SKM-1 treated with dmso at 0.1 percent for 144 hours (cell line): ENCODE results near the gene ZNF644.

Experiments used
- DNase-seq: peaks from one replicate; lab custom pipeline; 2025; ENCODE audit not compliant: unreplicated experiment; lab: John Stamatoyannopoulos, UW

Gene ZNF644

DNA sequence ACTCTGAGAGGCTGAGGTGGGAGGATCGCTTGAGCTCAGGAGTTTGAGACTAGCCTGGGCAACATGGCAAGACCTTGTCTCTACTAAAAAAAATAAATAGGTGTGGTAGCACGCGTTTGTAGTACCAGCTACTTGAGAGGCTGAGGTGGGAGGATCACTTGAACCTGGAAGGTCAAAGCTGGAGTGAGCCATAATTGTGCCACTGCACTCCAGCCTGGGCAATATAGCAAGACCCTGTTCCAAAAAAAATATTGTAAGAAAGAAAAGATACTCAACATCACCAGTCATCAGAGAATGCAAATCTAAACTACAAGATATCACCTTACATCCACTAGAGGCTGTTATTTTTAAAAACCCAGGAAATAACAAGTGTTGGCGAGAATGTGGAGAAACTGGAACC is 32.5 kb downstream of the ZNF644 start:
- no peak for DNase-seq

DNA sequence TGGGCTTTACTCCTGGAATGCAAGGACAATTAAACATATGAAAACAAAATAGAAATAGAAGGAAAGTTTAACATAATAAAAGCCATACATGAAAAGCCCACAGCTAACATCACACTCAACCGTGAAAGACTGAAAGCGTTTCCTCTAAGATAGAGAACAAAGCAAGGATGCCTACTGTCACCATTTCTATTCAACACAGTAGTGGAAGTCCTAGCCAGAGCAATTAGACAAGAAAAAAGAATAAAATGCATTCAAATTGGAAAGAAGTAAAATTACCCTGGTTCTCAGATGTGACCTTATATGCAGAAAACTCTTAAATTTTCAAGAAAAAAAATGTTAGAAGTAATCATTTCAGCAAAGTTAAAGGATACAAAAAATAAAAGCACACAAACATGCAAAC is 34.0 kb downstream of the ZNF644 start:
- DNase-seq: no peak

DNA sequence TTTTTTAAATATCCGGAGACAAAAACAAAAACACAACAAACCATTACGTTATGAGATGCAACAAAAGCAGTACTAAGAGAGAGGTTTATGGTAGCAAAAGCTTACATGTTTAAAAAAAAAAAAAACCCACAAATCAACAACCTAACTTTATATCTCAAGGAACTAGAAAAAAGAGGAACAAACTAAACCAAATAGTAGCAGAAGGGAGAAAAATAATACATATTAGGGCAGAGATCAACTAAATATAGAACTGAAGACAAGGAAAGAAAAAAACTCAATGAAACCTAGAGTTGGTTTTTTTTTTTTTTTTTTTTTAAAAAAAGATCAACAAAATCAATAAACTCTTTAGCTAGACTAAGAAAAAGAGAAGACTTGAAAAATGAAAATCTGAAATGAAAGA is 34.9 kb downstream of the ZNF644 start:
- no peak for DNase-seq

DNA sequence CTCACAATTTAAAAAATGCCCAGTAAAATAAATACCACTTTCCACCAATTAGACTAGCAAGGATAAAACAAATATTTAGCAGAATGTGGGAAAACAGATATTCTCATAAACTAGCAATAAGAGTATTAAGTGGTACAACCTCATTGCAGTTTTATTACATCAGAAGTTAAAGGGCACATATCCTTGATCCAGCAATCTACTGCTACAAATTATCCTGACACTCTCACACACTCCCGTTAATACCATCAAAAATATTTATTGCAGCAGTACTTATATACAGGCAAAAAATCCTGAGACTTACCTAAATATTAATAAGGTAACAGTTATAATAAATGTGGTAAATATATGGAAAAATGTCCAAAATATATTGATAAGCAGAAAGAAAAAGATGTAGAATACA is 44.3 kb downstream of the ZNF644 start:
- DNase-seq: no peak

DNA sequence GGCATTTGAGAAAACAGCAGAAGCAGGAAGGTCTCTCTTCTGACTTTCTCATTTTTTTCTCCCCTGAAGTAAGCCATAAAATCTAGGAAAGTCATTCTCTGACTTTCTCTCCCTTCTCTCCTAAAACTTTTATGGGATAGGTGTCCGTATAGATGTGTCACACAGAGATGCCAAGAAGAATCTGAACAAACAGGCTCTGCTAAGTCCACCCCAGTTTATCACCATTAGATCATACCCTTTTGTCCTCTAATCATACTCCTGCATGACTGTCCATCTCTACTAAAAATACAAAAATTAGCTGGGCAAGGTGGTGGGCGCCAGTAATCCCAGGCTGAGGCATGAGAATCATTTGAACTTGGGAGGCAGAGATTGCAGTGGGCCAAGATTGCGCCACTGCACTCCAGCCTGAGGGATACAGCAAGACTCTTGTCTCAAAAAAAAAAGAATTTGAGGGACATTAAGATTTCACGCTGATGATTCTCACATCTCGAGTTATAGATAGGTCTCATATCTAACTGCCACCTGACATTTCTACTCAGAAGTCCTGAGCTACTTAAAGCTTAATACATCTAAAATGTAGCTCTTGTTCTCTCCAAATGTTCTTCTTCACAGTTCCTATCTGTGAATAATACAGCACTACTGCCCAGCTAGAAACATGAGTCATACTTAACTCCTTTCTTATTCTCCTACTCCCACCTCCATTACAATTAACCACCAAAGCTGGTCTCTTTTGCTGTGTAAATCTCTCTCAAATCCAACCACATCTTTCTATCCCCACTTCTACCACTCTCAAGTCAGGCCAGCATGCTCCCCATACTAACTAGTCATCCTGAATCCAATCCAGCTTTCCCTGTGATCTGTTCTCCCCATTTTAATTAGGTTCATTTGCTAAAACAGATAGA is 47.7 kb downstream of the ZNF644 start:
- no peak for DNase-seq

DNA sequence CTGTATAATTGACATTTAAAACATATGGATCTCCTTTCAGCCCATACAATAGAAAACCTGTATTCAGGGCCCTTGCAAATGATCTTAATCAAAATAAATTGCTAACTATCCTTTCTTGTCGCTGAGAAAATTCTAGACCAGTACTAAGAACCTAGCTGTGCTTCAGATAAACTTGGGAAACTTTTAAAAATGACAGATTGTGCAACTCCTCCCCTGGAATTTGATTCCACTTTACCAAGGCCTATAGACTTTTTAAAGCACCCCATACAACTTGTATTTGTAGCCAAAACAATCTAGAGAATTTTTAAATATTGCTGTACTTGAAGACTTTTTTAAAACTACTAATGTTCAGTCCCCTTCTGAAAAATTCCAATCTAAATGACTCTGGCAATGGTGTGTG is 51.6 kb downstream of the ZNF644 start:
- no peak for DNase-seq

DNA sequence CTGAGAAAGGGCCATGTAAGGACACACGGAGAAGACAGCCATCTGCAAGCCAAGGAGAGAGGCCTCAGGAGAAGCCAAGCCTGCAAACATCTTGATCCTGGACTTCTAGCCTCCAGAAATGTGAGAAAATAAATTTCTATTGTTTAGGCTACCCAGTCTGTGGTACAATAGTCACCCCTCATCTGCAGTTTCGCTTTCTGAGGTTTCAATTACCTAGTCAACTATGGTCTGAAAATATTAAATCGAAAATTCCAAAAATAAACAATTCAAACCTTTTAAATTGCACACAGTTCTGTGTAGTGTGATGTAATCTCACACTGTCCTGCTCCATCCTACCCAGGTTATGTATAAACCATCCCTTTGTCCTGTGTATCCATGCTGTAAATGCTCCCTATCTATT is 52.6 kb downstream of the ZNF644 start:
- DNase-seq: no peak

DNA sequence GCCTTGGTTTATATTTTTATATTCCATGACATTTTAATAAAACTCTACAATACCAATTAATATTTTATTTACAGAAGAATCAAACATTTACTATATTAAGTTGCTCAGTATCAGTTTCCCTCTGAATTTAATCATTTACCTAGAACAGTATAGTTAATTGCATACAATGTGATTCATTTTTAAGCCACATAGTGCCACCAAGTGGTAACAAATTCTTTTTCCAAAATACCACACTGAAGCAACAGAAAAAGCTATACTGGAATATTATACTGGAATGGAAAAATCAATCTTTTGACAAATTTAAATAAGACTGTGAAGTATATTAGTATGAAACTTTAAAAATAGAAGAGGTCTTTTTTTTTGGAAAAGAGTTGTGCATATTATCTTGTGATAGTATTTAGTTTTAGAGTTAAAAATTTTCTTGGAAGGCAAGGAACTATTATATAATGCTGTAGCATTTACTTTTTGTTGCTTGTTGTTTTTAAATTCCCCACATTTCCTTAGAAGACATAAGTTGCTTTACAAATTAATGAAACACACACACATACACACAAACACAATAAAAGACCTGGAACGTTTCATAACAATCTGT is 57.3 kb downstream of the ZNF644 start:
- peak; percentile 22 for DNase-seq

DNA sequence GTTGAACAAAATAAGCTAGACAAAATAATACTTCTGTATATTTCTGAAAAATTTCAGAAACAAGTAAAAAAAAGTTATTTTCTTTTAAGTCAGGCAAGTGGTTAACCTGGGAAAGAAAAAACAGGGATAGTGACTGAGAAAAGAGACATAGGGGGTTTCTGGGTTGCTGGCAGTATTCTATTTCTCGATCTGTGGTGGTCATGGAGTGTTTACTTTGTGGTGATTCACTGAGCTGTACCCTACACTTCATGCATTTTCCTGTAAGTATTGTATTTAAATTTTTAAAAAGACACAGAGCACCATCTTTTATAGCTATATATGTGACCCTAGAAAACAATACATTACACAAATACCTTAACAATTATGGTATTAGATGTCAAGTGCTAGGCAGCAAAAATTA is 58.2 kb downstream of the ZNF644 start:
- DNase-seq: no peak

DNA sequence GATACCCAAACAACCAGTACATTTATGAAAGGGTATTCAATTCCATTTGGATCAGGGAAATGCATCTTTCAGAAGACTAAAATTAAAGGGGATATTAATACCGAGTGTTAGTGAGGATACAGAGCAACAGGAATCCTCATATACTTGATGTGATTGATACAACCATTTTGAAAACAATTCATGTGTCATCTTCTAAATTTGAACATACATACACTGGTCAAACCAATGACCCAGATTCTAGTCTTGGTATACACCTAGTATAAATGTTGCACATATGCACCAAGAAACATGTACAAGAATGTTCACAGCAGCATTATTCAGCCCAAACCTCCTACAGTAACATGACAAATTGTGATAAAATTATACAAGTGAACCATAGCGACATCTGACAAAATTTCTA is 58.6 kb downstream of the ZNF644 start:
- no peak for DNase-seq

DNA sequence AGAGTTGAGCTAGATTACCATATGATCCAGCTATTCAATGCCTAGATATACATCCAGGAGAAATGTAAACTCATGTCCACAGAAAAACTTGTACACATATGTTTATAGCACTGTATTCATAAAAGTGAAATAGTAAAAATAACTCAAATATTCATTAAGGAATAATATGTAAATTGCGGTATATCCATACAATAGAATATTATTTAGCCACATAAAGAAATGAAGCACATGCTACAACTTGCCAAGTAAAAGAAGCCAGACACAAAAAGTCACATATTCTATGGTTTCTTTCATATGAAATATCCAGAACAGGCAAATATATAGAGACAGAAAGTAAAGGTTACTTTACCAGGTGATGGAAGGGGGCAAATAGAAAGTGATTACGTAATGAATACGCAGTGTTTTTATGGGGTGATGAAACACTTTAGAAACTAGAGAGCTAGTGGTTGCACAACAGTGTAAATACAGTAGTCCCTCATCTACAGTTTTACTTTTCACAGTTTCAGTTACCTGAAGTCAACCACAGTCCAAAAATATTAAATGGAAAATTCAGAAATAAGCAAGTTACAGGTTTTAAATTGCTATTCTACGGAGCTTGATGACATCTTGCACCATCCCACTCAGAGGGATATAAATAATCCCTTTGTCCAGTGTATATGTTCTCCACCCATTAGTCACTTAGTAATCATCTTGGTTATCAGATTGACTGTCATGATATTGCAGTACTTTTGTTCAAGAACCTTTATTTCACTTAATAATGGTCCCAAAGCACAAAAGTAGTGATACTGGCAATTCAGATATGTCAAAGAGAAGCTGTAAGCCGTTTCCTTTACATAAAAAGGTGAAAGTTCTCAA is 62.3 kb downstream of the ZNF644 start:
- DNase-seq: peak; percentile 50

DNA sequence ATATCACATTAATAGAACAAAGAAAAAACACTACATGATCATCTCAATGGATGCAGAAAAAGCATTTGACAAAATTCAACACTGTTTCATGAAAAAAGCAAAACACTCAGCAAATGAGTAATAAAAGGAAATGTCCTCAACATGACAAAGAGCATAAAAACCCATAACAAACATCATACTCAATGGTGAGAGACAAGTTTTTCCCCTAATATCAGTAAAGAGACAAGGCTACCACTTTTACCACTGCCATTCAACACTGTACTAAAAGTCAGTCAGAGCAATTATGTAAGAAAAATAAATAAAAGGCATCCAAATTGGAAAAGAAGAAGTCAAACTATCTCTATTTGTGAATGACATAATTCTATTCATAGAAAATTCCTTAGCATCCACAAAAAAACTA is 64.3 kb downstream of the ZNF644 start:
- DNase-seq: no peak

DNA sequence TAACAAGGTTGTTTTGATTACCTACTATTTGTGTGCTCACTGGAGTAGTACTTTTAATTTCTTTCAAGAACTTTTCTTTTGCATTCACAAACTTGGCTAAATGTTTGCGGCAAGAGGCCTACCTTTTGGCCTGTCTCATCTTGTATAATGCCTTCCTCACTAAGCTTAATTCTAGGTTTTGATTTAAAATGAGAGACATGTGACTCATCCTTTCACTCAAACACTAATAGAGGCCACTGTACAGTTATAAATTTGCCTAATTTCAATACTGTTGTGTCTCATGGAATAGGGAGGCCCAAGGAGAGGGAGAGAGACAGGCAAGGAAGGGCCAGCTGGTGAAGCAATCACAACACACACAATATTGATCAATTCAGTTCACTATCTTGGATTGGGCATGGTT is 66.1 kb downstream of the ZNF644 start:
- no peak for DNase-seq

DNA sequence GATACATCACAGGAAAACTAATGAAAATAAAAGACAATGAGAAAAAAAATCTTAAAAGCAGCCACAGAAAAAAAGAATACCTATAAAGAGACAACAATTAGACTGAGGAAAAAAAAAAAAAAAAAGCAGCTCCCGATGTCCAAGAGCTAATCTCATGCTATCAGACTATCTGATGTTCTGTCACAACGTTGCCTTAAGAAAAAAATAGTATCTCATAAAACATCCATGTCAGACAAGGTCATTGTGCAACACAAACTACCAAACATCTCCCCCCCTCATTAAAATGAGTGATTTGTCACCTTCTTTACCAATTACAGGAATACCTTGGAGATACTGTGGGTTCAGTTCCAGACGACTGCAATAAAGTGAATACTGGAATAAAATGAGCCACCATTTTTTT is 68.9 kb downstream of the ZNF644 start:
- no peak for DNase-seq

DNA sequence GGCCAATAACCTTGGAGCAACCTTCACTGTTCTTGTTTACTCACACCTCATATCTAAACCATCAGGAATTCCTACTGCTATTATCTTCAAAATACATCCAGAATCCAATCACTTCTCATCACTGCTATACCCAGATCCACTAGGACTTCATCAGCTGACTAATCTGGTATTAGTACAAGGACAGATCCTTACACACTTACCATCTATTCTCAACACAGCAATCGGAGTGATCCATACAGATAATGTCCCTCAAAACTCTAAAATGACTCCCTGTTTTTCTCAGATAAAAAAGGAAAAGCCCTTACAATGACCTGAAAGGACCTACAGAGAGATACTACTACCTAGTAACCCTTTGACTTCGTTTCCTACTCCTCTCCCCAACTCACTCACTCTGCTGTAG is 70.8 kb downstream of the ZNF644 start:
- DNase-seq: no peak

DNA sequence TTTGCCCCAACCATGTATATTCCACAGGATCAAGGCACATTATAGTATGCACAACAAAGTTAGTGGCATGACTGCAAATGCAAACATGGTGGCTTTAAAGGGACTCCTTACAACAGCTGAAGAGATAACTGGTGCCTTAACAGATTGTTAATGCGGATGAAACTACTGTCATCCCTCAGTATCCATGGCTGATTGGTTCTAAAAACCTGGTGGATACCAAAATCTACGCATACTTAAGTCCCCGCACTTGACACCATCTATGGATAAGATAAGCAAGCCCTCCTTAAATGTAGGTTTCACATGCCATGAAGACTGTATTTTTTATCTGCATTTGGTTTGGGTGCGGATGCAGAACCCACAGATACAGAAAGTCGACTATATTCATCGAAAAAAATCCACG is 73.5 kb downstream of the ZNF644 start:
- no peak for DNase-seq

DNA sequence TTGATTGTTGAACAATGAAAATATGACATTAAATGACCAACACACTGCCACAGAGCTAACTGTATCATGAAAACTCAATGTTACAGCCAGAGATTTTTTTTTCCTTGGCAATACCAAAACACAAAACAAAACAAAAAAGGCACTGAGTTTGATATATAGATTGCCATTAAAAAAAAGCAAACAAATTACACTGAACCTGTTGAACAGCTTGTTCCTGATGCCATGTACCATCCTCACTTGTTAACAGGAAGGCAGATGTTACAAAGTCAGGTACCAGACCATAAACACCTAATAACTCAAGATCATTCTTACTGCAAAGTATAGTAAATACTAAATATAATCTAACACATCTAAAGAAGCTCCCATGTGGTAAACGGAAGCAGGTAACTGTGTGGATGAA is 75.2 kb downstream of the ZNF644 start:
- DNase-seq: no peak

DNA sequence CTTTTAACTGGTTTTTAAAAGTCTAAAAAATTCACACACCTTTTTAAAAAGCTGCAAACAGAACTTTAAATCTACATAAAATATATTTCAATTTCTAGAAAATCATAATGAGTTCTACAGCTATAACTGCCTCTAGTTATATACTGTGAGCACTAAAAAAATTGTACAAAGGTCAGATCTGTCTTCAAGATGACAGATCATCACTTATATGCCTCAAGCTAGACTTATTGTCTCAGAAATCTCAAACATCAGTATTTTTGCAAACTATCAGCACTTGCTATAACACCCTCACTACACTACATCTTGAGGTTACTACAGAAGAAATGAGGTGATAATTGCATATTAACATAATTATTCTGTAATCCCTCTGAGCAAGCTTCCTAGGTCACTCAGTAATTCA is 76.5 kb downstream of the ZNF644 start:
- DNase-seq: no peak

DNA sequence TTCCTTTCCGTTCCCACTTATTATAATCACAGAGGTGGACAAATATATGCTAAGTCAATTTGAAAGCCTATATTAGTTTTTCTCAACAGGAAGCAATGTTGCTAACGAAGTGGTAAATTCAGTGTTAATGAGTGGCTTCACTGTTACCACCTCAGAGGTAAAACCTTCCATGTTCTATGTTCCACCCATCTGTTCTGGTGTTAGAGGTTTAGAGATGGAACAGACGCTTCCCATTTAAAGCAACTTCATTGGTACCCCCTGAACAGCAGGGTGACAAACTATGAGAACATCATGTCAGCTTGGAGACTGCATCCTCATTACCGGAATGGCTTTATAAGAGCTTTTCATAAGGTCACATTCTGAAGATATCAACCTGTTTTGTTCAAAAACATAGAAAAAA is 77.9 kb downstream of the ZNF644 start:
- DNase-seq: no peak

DNA sequence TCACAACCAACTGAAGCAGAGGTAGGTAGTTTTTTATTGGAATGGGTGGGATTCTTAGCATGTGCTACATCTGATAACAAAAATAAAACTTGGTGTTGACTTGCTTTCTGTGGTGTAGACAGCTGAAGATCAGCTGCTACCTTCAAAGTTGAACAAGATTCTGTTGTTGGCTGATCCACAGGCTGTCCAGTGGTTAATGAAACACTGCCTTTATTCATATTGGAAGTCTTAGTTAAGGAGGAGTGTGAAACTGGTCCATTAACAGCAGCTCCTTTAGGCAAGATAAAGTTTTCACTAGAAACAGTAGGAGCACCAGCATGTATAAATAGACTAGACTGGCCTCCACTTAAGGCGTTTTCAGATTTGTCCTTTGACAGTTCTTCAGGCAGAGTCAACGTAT is 81.1 kb downstream of the ZNF644 start:
- no peak for DNase-seq

DNA sequence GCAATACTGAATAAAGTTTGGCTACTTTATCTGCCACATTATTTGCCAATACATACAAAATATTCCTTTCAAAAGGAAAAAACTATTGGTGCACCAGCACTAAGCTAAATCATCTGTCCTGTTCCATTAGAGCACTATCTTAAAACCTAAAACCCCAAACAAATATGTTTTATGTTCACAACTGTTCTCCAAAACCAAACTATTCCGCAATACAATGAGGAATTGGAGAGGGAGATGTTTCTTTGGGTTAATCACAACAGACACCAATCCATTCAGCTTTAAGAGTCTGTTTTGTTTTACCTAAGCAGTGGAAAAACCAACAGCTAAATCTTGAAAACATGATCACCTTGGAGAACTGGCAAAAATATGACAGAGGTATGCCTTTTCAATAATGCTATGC is 85.1 kb downstream of the ZNF644 start:
- no peak for DNase-seq

DNA sequence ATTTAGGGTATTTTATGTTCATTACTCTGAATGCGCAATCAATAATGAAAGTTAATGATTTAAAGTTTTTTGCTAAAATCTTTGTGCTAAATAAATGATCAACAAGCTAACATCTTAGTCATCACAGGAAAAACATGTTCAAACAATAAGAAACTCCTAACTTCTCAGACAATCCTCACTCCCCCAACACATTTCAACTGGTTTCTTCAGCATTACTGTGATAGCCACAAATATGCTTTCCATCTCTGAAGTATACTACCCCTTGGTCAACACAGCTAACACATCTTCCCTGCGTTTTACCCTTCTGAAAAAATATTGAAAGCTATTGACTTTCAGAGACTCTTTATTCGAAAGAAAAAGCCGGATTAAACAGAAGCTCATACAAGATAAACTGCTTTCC is 85.8 kb downstream of the ZNF644 start:
- DNase-seq: no peak
